Neural cell (in vitro differentiated cells): ENCODE data around the gene SAG. TPM values are rescaled to one million over a fixed set of nuclear protein-coding genes. Genes with fewer than 3 reads are reported as not detected.

ENCODE experiments used
- H2AFZ ChIP-seq: fragments of 200-600, 300-800 bp; sonication (generic), shearing (Covaris generic); 2 replicates; pipeline ENCODE4 v1.6.0; 2014; ENCODE audit warnings: low read depth, mild to moderate bottlenecking, antibody characterized with exemption, low read length, moderate library complexity
- H3F3A ChIP-seq: fragments of 200-600 bp; shearing (Covaris generic); 2 replicates; pipeline ENCODE4 v1.6.1; 2016; ENCODE audit warnings: mild to moderate bottlenecking, moderate library complexity, mixed read lengths, antibody characterized with exemption, low read length; ENCODE audit not compliant: insufficient read depth, poor library complexity, severe bottlenecking
- H3K27ac ChIP-seq: fragments of 200-600, 300-800 bp; sonication (generic), shearing (Covaris generic); 2 replicates; pipeline ENCODE4 v1.5.1; 2014; ENCODE audit warnings: mild to moderate bottlenecking, low read length, moderate library complexity
- H3K27me3 ChIP-seq: fragments of 300-800, 200-600 bp; sonication (generic), shearing (Covaris generic); 2 replicates; pipeline ENCODE4 v1.6.0; 2014; ENCODE audit warnings: mild to moderate bottlenecking, low read depth, low read length, moderate library complexity; ENCODE audit not compliant: insufficient read depth
- H3K36me3 ChIP-seq: fragments of 300-800, 200-600 bp; sonication (generic), shearing (Covaris generic); 2 replicates; pipeline ENCODE4 v1.5.1; 2014; ENCODE audit warnings: mild to moderate bottlenecking, antibody characterized with exemption, low read length, moderate library complexity; ENCODE audit not compliant: insufficient read depth
- H3K4me2 ChIP-seq: fragments of 300-800, 200-600 bp; sonication (generic), shearing (Covaris generic); 2 replicates; pipeline ENCODE4 v1.6.0; 2014; ENCODE audit warnings: mild to moderate bottlenecking, low read length
- H3K4me3 ChIP-seq: fragments of 300-800, 200-600 bp; sonication (generic), shearing (Covaris generic); 2 replicates; pipeline ENCODE4 v1.5.1; 2014; ENCODE audit warnings: mild to moderate bottlenecking, low read length, moderate library complexity
- H3K79me2 ChIP-seq: fragments of 200-600 bp; shearing (Covaris generic); replicated peaks from 2 replicates; pipeline ENCODE4 v1.6.0; 2014; ENCODE audit warnings: mild to moderate bottlenecking, low read length, moderate library complexity; ENCODE audit not compliant: insufficient read depth
- H3K9ac ChIP-seq: fragments of 300-800, 200-600 bp; sonication (generic), shearing (Covaris generic); 2 replicates; pipeline ENCODE4 v1.6.1; 2016; ENCODE audit warnings: mild to moderate bottlenecking, low read length, mixed read lengths
- H3K9me2 ChIP-seq: fragments of 200-600 bp; shearing (Covaris generic); 2 replicates; pipeline ENCODE4 v1.6.1; 2016; ENCODE audit warnings: mild to moderate bottlenecking, low read length, mixed read lengths; ENCODE audit not compliant: insufficient read depth
- H3K9me3 ChIP-seq: fragments of 200-600, 300-800 bp; sonication (generic), shearing (Covaris generic); 2 replicates; pipeline ENCODE4 v1.6.1; 2016; ENCODE audit warnings: mild to moderate bottlenecking, mixed run types, low read length, moderate library complexity, mixed read lengths
- H4K20me1 ChIP-seq: fragments of 200-600 bp; shearing (Covaris generic); 2 replicates; pipeline ENCODE4 v1.6.1; 2016; ENCODE audit warnings: mild to moderate bottlenecking, mixed run types; ENCODE audit not compliant: insufficient read depth
- CTCF ChIP-seq: fragments of 450-650 bp; IDR thresholded peaks from 2 replicates; pipeline ENCODE4 v1.5.1; 2014; ENCODE audit warnings: antibody characterized with exemption, mild to moderate bottlenecking, moderate library complexity; ENCODE audit not compliant: poor library complexity, severe bottlenecking
- EP300 ChIP-seq: fragments of 450-650 bp; conservative IDR thresholded peaks from 2 replicates; pipeline ENCODE4 v1.6.1; 2014; ENCODE audit warnings: antibody characterized with exemption, mild to moderate bottlenecking, moderate library complexity; ENCODE audit not compliant: poor library complexity, severe bottlenecking
- EZH2 ChIP-seq: fragments of 200-600, 300-800 bp; shearing (Covaris generic), sonication (generic); IDR thresholded peaks from 2 replicates; pipeline ENCODE4 v1.6.1; 2014; ENCODE audit warnings: antibody characterized with exemption, low read length, borderline replicate concordance, mild to moderate bottlenecking; ENCODE audit not compliant: insufficient read depth, poor library complexity, severe bottlenecking
- MXI1 ChIP-seq: fragments of 450-650 bp; conservative IDR thresholded peaks from 2 replicates; pipeline ENCODE4 v1.6.1; 2014; ENCODE audit warnings: antibody characterized with exemption, mild to moderate bottlenecking; ENCODE audit not compliant: poor library complexity, severe bottlenecking
- POLR2AphosphoS5 ChIP-seq: IDR thresholded peaks from 2 replicates; pipeline ENCODE4 v1.6.1; 2012
- RAD21 ChIP-seq: fragments of 450-650 bp; conservative IDR thresholded peaks from 2 replicates; pipeline ENCODE4 v1.6.1; 2014; ENCODE audit warnings: antibody characterized with exemption, mild to moderate bottlenecking, moderate library complexity
- REST ChIP-seq: IDR thresholded peaks from 2 replicates; pipeline ENCODE4 v1.6.1; 2012; ENCODE audit warnings: borderline replicate concordance
- SMC3 ChIP-seq: fragments of 450-650 bp; conservative IDR thresholded peaks from 2 replicates; pipeline ENCODE4 v1.6.1; 2014; ENCODE audit warnings: antibody characterized with exemption, mild to moderate bottlenecking, moderate library complexity; ENCODE audit not compliant: poor library complexity
- TAF1 ChIP-seq: IDR thresholded peaks from 2 replicates; pipeline ENCODE4 v1.6.1; 2012; ENCODE audit warnings: low read depth
- polyA plus RNA-seq: library from polyadenylated mRNA; depleted of rRNA; stranded (reverse); fragments of >200 nt; gene quantifications from 2 replicates; pipeline ENCODE4 v1.2.3, GENCODE V29; 2014

The SAG gene
- polyA plus RNA-seq, 1 donor from 2014 or later = not detected

GRCh38 chr2:233385489-233386044 is 78.0 kb downstream of the SAG start:
- Histone ChIP-seq H2AFZ (no peak overlapping the region), H3K27ac (no peak overlapping the region), H3K79me2 (no peaks in the 10 kb centered on the region), H3F3A (no peaks in the 10 kb centered on the region), H3K9ac (no peak overlapping the region), H3K9me3 (no peaks in the 10 kb centered on the region), H3K27me3 (no peaks in the 10 kb centered on the region), H4K20me1 (no peaks in the 10 kb centered on the region), H3K4me3 (no peak overlapping the region), H3K36me3 (no peaks in the 10 kb centered on the region), H3K9me2 (no peaks in the 10 kb centered on the region), H3K4me2 (no peak overlapping the region)
- TF ChIP-seq REST (no peak), POLR2AphosphoS5 (no peak), SMC3 (no peak), TAF1 (no peak), EZH2 (no peak), RAD21 (no peak), EP300 (no peak), CTCF (no peak), MXI1 (no peak)

- no peak overlapping the region for H3K9ac ChIP-seq
- no peaks in the 10 kb centered on the region for H3K9me3 ChIP-seq
- H3K79me2 ChIP-seq = no peaks in the 10 kb centered on the region
- H4K20me1 ChIP-seq = no peaks in the 10 kb centered on the region
- H3K27me3 ChIP-seq = no peaks in the 10 kb centered on the region
- no peak overlapping the region for H3K27ac ChIP-seq
- H3K9me2 ChIP-seq = no peaks in the 10 kb centered on the region
- no peak overlapping the region for H2AFZ ChIP-seq
- no peak overlapping the region for H3K4me2 ChIP-seq
- TF ChIP-seq TAF1 (no peak), MXI1 (no peak), REST (no peak), CTCF (no peak), EP300 (no peak)
- no peaks in the 10 kb centered on the region for H3F3A ChIP-seq
- no peak overlapping the region for H3K4me3 ChIP-seq
- no peaks in the 10 kb centered on the region for H3K36me3 ChIP-seq
Observed at GRCh38 chr2:233386382-233387041, 78.9 kb downstream of the SAG start.
